Measurements from ENCODE around the gene SYT1.

DNA sequence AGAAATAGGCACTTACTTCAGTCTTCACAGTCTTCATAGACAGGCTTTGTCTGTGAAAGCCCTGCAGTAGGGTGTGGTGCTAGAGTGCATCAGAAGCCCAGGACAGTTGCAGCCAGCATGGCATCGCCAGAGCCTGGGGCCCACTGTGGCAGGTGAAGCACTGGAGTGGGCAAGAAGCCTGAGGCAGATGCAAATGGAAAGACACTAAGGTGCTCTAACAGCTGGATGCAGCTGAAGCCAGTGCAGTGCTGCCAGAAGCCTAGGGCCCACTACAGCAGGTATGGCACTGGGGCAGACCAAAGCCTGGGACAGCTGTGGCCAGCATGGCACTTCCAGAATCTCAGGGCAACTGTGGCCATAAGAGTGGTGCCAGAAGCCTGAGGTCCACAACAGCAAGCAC lies 358.6 kb downstream of the SYT1 start:
- TF ChIP-seq SP1 (IDR thresholded peaks at IDR 0.05) = no peak
- no peak for TF ChIP-seq SUZ12 (IDR thresholded peaks at IDR 0.05)
- TF ChIP-seq ARNT (IDR thresholded peaks at IDR 0.05) = no peak
- TF ChIP-seq FOXM1 (IDR thresholded peaks at IDR 0.05; ENCODE audit: borderline replicate concordance) = no peak
- TF ChIP-seq ZNF384 (IDR thresholded peaks at IDR 0.05) = no peak
- no peak for TF ChIP-seq BHLHE40 (IDR thresholded peaks at IDR 0.05; ENCODE audit: borderline replicate concordance)
- no peak for TF ChIP-seq FOXA1 (IDR thresholded peaks at IDR 0.05)
- no peak for TF ChIP-seq CTBP1 (IDR thresholded peaks at IDR 0.05; ENCODE audit: borderline replicate concordance)
- no peak for TF ChIP-seq FOXK2 (IDR thresholded peaks at IDR 0.05)
